Activated T-cell treated with anti-CD3 and anti-CD28 coated beads, Interleukin-2, amount 50 U/mL, for 4 hours (primary cell): ENCODE results near the gene TMEM120B. TPM values are rescaled to one million over a fixed set of nuclear protein-coding genes. Genes with fewer than 3 reads are reported as not detected.
"Not testable (repeated sequence)": the region's sequence is repeated elsewhere in the genome, so short reads cannot be mapped to it uniquely, and the experiment has no call there.

Source experiments
- ATAC-seq, 2 donors: fragments of 200-7000 bp; cut with Tn5 transposase; one replicate each; pipeline ENCODE4 v1.10.0; 2021
- DNase-seq: peaks from one replicate; pipeline ENCODE4 v3.0.0-alpha.2; 2020
- H3K27me3 Mint-ChIP-seq: one replicate; pipeline ENCODE4 v1.8.0; 2021; ENCODE audit warnings: low read depth, mixed read lengths
- H3K36me3 Mint-ChIP-seq: one replicate; pipeline ENCODE4 v1.8.0; 2022; ENCODE audit warnings: mixed read lengths; ENCODE audit not compliant: insufficient read depth
- H3K4me1 Mint-ChIP-seq: one replicate; pipeline ENCODE4 v1.8.0; 2021; ENCODE audit warnings: low read depth, mixed read lengths
- H3K4me3 Mint-ChIP-seq: one replicate; pipeline ENCODE4 v1.8.0; 2021; ENCODE audit warnings: mild to moderate bottlenecking, moderate library complexity, mixed read lengths
- H3K9me3 Mint-ChIP-seq: one replicate; pipeline ENCODE4 v1.8.0; 2021; ENCODE audit warnings: mixed read lengths
- total RNA-seq, 3 donors: library from RNA; stranded (reverse); gene quantifications; one replicate each; pipeline ENCODE4 v1.2.1, GENCODE V29; 2021

Gene TMEM120B
- total RNA-seq, 3 donors from 2014 or later = 14.2 to 19.1 (median 17.7) TPM

- no peak overlapping the region for H3K4me3 Mint-ChIP-seq
- H3K4me1 Mint-ChIP-seq = no peaks in the 10 kb centered on the region
- no peak for DNase-seq
- ATAC-seq = no peak
- no peaks in the 10 kb centered on the region for H3K9me3 Mint-ChIP-seq
- H3K27me3 Mint-ChIP-seq = no peaks in the 10 kb centered on the region
- H3K36me3 Mint-ChIP-seq = no peaks in the 10 kb centered on the region
Measured at GRCh38 chr12:121697093-121697698, 15.4 kb upstream of the TMEM120B start.

DNA sequence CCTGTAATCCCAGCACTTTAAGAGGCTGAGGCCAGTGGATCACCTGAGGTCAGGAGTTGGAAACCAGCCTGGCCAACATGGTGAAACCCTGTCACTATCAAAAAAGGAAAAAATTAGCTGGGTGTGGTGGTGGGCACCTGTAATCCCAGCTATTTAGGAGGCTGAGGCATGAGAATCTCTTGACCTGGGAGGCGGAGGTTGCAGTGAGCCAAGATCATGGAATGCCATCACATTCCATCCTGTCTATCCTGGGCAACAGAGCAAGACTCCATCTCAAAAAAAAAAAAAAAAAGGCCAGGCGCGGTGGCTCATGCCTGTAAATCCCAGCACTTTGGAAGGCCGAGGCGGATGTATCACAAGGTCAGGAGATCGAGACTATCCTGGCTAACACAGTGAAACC, 14.7 kb upstream of the TMEM120B start:
- H3K4me1 Mint-ChIP-seq, H3K36me3 Mint-ChIP-seq, H3K27me3 Mint-ChIP-seq, H3K9me3 Mint-ChIP-seq, H3K4me3 Mint-ChIP-seq, ATAC-seq, DNase-seq: not testable (repeated sequence)

DNA sequence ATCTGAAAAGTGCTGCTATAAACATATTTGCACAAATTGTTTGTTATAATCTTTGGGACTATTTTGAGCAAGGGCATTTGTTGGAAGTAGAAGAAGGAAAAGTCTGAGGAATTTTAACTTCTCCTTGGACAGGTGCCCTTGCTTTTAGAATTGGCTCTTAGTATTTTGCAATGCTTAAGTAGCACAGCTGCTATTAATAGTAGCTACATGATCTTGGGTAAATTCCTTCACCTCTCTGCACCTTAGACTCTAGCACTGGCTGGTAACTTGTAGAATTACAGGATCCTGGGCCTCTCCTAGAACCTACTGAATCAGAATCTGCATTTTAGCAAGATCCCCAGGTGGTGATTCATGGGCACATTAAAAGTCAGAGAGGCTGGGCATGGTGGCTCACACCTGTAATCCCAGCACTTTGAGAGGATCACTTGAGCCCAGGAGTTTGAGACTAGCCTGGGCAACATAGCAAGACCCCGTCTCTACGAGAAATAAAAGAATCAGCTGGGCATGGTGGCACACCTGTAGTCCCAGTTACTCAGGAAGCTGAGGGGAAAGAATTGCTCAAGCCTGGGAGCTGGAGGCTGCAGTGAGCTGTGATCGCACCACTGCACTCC, 10.8 kb upstream of the TMEM120B start:
- Mint-ChIP-seq H3K9me3 (no peaks in the 10 kb centered on the region), H3K4me3 (no peak overlapping the region), H3K27me3 (no peaks in the 10 kb centered on the region), H3K4me1 (no peaks in the 10 kb centered on the region), H3K36me3 (no peaks in the 10 kb centered on the region)
- no peak for ATAC-seq
- DNase-seq = no peak

GRCh38 chr12:121702944-121703343, 9.6 kb upstream of the TMEM120B start:
- Mint-ChIP-seq H3K4me1 (no peaks in the 10 kb centered on the region), H3K9me3 (no peaks in the 10 kb centered on the region), H3K27me3 (no peaks in the 10 kb centered on the region), H3K4me3 (no peak overlapping the region), H3K36me3 (no peaks in the 10 kb centered on the region)
- ATAC-seq = no peak
- DNase-seq = no peak

DNA sequence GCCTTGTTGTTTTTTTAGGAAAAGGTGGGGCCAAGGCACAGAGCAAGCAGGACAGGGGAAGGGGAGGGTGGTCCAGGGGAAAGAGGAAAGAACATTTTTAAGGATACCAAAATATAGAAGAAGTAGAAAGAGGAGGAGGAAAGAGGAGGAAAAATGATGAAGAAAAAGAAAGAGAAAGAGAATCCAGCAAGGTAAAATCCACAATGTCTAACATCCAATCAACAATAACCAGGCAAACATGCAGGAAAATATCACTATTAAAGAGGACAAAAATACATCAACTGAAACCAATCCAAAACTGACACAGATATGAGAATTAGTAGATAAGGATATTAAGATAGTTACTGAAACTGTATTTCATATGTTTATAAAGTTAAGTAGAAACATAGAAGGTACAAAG, 7.0 kb upstream of the TMEM120B start:
- no peaks in the 10 kb centered on the region for H3K4me1 Mint-ChIP-seq
- H3K4me3 Mint-ChIP-seq = no peak overlapping the region
- ATAC-seq (no peak), DNase-seq (no peak)
- no peaks in the 10 kb centered on the region for H3K36me3 Mint-ChIP-seq
- no peaks in the 10 kb centered on the region for H3K27me3 Mint-ChIP-seq
- H3K9me3 Mint-ChIP-seq = no peaks in the 10 kb centered on the region

- Mint-ChIP-seq H3K27me3 (no peaks in the 10 kb centered on the region), H3K4me1 (peaks cover 12% of the 10 kb centered on the region), H3K36me3 (no peaks in the 10 kb centered on the region), H3K9me3 (no peaks in the 10 kb centered on the region), H3K4me3 (no peak overlapping the region)
- ATAC-seq = no peak
- DNase-seq = no peak
Measured at GRCh38 chr12:121708313-121709063, 4.1 kb upstream of the TMEM120B start.

GRCh38 chr12:121709064-121709424, 3.5 kb upstream of the TMEM120B start:
- not testable (repeated sequence) for H3K27me3 Mint-ChIP-seq, ATAC-seq, H3K4me3 Mint-ChIP-seq, H3K36me3 Mint-ChIP-seq, DNase-seq, H3K9me3 Mint-ChIP-seq
- H3K4me1 Mint-ChIP-seq = peaks cover 15% of the 10 kb centered on the region

GRCh38 chr12:121709478-121709961, 3.0 kb upstream of the TMEM120B start:
- Mint-ChIP-seq H3K4me1 (peaks cover 15% of the 10 kb centered on the region), H3K36me3 (no peaks in the 10 kb centered on the region), H3K9me3 (no peaks in the 10 kb centered on the region), H3K27me3 (no peaks in the 10 kb centered on the region), H3K4me3 (no peak overlapping the region)
- ATAC-seq (no peak), DNase-seq (no peak)

DNA sequence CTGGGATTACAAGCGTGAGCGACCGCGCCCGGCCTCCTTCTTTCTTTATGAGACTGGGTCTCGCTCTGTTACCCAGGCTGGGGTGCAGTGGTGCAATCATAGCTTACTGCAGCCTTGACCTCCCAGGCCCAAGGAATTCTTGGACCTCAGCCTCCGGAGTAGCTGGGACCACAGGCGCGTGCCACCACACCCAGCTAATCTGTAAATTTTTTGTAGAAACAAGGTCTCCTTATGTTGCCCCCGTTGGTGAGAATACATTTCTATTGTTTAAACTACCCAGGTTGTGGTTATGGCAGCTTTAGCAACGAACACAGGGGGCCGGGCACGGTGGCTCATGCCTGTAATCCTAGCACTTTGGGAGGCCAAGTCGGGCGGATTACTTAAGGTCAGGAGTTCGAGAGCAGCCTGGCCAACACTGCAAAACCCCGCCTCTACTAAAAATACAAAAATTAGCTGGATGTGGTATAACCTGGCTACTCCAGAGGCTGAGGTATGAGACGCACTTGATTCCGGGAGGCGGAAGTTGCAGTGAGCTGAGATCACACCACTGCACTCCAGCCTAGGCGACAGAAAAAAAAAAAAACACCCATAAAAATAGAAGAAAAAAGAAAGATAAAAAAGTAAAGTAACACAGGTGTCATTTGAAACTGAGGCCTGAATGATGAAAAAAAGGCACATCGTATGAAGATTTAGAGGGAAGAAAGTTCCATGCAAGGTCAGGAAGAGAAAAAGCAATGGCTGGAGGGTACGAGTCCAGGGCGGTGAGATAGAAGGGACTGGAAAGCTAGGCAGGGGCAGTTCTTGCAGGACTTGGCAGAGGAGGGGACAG, 977 bp upstream of the TMEM120B start:
- no peaks in the 10 kb centered on the region for H3K9me3 Mint-ChIP-seq
- ATAC-seq (no peak), DNase-seq (no peak)
- H3K27me3 Mint-ChIP-seq = no peaks in the 10 kb centered on the region
- peaks cover 19% of the 10 kb centered on the region for H3K4me1 Mint-ChIP-seq
- no peaks in the 10 kb centered on the region for H3K36me3 Mint-ChIP-seq
- peak overlapping the region; percentile 95 for H3K4me3 Mint-ChIP-seq

GRCh38 chr12:121712190-121712460, 427 bp upstream of the TMEM120B start:
- Mint-ChIP-seq H3K4me3 (peak overlapping the region; percentile 95), H3K36me3 (no peaks in the 10 kb centered on the region), H3K9me3 (no peaks in the 10 kb centered on the region), H3K27me3 (no peaks in the 10 kb centered on the region), H3K4me1 (peaks cover 19% of the 10 kb centered on the region)
- peak; percentile 32 to 33 for ATAC-seq
- no peak for DNase-seq

- no peaks in the 10 kb centered on the region for H3K9me3 Mint-ChIP-seq
- no peaks in the 10 kb centered on the region for H3K27me3 Mint-ChIP-seq
- peak overlapping the region; percentile 95 for H3K4me3 Mint-ChIP-seq
- no peaks in the 10 kb centered on the region for H3K36me3 Mint-ChIP-seq
- peaks cover 19% of the 10 kb centered on the region for H3K4me1 Mint-ChIP-seq
- ATAC-seq = peak in 1 of 2 donors; percentile 7
- no peak for DNase-seq
Measured at GRCh38 chr12:121713257-121713777, 765 bp downstream of the TMEM120B start.

- H3K36me3 Mint-ChIP-seq = no peaks in the 10 kb centered on the region
Measured at GRCh38 chr12:121713793-121714192, 1.2 kb downstream of the TMEM120B start.

GRCh38 chr12:121715055-121715454, 2.5 kb downstream of the TMEM120B start:
- H3K4me3 Mint-ChIP-seq, H3K9me3 Mint-ChIP-seq, ATAC-seq, H3K36me3 Mint-ChIP-seq, DNase-seq, H3K27me3 Mint-ChIP-seq: not testable (repeated sequence)
- H3K4me1 Mint-ChIP-seq = peaks cover 19% of the 10 kb centered on the region

More at GRCh38 chr12:121713793-121714192, 1.2 kb downstream of the TMEM120B start:
- Mint-ChIP-seq H3K9me3 (no peaks in the 10 kb centered on the region), H3K4me1 (peaks cover 19% of the 10 kb centered on the region), H3K4me3 (peak overlapping the region; percentile 95), H3K27me3 (no peaks in the 10 kb centered on the region)
- no peak for ATAC-seq
- no peak for DNase-seq

GRCh38 chr12:121715862-121716435, 3.4 kb downstream of the TMEM120B start:
- H3K9me3 Mint-ChIP-seq = no peaks in the 10 kb centered on the region
- no peaks in the 10 kb centered on the region for H3K36me3 Mint-ChIP-seq
- no peaks in the 10 kb centered on the region for H3K27me3 Mint-ChIP-seq
- H3K4me1 Mint-ChIP-seq = peaks cover 16% of the 10 kb centered on the region
- no peak for DNase-seq
- H3K4me3 Mint-ChIP-seq = no peak overlapping the region
- no peak for ATAC-seq
